OCI-LY7 (cell line): ENCODE results near the gene CYB5A. TPM values are rescaled to one million over a fixed set of nuclear protein-coding genes. Genes with fewer than 3 reads are reported as not detected.

Experiments used
- BruUV-seq: library from RNA; stranded (reverse); fragments of 400-500 nt; replicated peaks from 2 replicates; lab custom pipeline; 2021; lab: Mats Ljungman, UMichigan
- CTCF ChIA-PET: fragments of 300-600 bp; sonication (Branson Sonifier 250); formaldehyde crosslinking; loops from one replicate; lab custom pipeline; 2022; ENCODE audit warnings: antibody characterized with exemption; ENCODE audit not compliant: unreplicated experiment; lab: Charles Lee
- POLR2A ChIA-PET: fragments of 300-600 bp; sonication (Branson Sonifier 250); formaldehyde crosslinking; loops from one replicate; lab custom pipeline; 2022; ENCODE audit warnings: antibody characterized with exemption; lab: Charles Lee
- DNase-seq: peaks from one replicate; pipeline ENCODE4 v3.0.0-alpha.2; 2015; ENCODE audit warnings: low spot score
- H2AFZ ChIP-seq: fragments of 200-600 bp; sonication (generic), shearing (Covaris generic); 2 replicates; pipeline ENCODE4 v1.6.1; 2014; ENCODE audit warnings: mild to moderate bottlenecking, antibody characterized with exemption, low read length, moderate library complexity
- H3K27ac ChIP-seq: fragments of 200-600 bp; sonication (generic); 2 replicates; pipeline ENCODE4 v1.5.1; 2014; ENCODE audit warnings: mixed run types, low read depth, mild to moderate bottlenecking, moderate library complexity, low read length, inconsistent platforms; ENCODE audit not compliant: poor library complexity, severe bottlenecking
- H3K36me3 ChIP-seq: fragments of 200-600 bp; sonication (generic); 2 replicates; pipeline ENCODE4 v1.6.1; 2014; ENCODE audit warnings: mild to moderate bottlenecking, antibody characterized with exemption, low read length, moderate library complexity, mixed read lengths; ENCODE audit not compliant: insufficient read depth
- H3K4me1 ChIP-seq: fragments of 200-600 bp; sonication (generic); 2 replicates; pipeline ENCODE4 v1.5.1; 2014; ENCODE audit warnings: mild to moderate bottlenecking, low read length; ENCODE audit not compliant: insufficient read depth, poor library complexity, severe bottlenecking
- H3K4me2 ChIP-seq: fragments of 200-600 bp; sonication (generic); 2 replicates; pipeline ENCODE4 v1.6.1; 2014; ENCODE audit warnings: mild to moderate bottlenecking, low read length
- H3K4me3 ChIP-seq: fragments of 200-600 bp; sonication (generic); 2 replicates; pipeline ENCODE4 v1.5.1; 2014; ENCODE audit warnings: mild to moderate bottlenecking, low read depth, low read length; ENCODE audit not compliant: poor library complexity, severe bottlenecking
- H3K79me2 ChIP-seq: fragments of 200-600 bp; sonication (generic); 2 replicates; pipeline ENCODE4 v1.6.1; 2016; ENCODE audit warnings: low read depth, mild to moderate bottlenecking, low read length, moderate library complexity, mixed read lengths; ENCODE audit not compliant: insufficient read depth
- H3K9me2 ChIP-seq: fragments of 200-600 bp; sonication (generic); 2 replicates; pipeline ENCODE4 v1.6.1; 2016; ENCODE audit warnings: mild to moderate bottlenecking, low read length, mixed read lengths; ENCODE audit not compliant: insufficient read depth
- H3K9me3 ChIP-seq: fragments of 200-600 bp; sonication (generic); 2 replicates; pipeline ENCODE4 v1.6.1; 2014; ENCODE audit warnings: mild to moderate bottlenecking, mixed run types, low read length, mixed read lengths
- H4K20me1 ChIP-seq: fragments of 200-600 bp; sonication (generic); 2 replicates; pipeline ENCODE4 v1.6.1; 2014; ENCODE audit warnings: mild to moderate bottlenecking, antibody characterized with exemption, low read length, moderate library complexity, mixed read lengths; ENCODE audit not compliant: insufficient read depth
- CTCF ChIP-seq: fragments of 200-600 bp; sonication (generic); conservative IDR thresholded peaks from 2 replicates; pipeline ENCODE4 v1.5.1; 2014; ENCODE audit warnings: mild to moderate bottlenecking, antibody characterized with exemption, low read length, moderate library complexity, mixed read lengths
- EZH2phosphoT487 ChIP-seq: fragments of 200-600 bp; sonication (generic); IDR thresholded peaks from 2 replicates; pipeline ENCODE4 v1.6.1; 2018; ENCODE audit warnings: low read depth, borderline replicate concordance, mild to moderate bottlenecking, mixed run types, antibody characterized with exemption, low read length, moderate library complexity, mixed read lengths
- intact Hi-C: fragments of 100-400 bp; cut with micrococcal nuclease; formaldehyde crosslinking; loops from one replicate; pipeline ENCODE4 v1.10.0; 2022; ENCODE audit not compliant: unreplicated experiment
- total RNA-seq, 2 experiments: library from RNA; depleted of rRNA in 1 of 2; stranded (reverse); fragments of >200 nt in 1 of 2; shearing (Covaris generic) in 1 of 2; gene quantifications; 2 replicates each; pipeline ENCODE4 v1.2.3, GENCODE V29; 2014 to 2022

Gene CYB5A
- total RNA-seq, 2 experiments from 2014 or later = not detected

GRCh38 chr18:74273394-74273793 is 18.4 kb downstream of the CYB5A start:
- ChIA-PET CTCF (no interaction called here), POLR2A (interaction anchor here (0.5 kb wide), 1 partner anchor 301 kb away, joined by 4 read pairs; no protein-coding TSS in a partner anchor)
- Histone ChIP-seq H2AFZ (no peak overlapping the region), H3K9me3 (no peaks in the 10 kb centered on the region), H3K9me2 (no peaks in the 10 kb centered on the region), H3K4me3 (no peak overlapping the region), H3K36me3 (no peaks in the 10 kb centered on the region), H3K79me2 (no peaks in the 10 kb centered on the region), H3K4me2 (no peak overlapping the region), H4K20me1 (no peaks in the 10 kb centered on the region), H3K27ac (no peak overlapping the region), H3K4me1 (no peaks in the 10 kb centered on the region)
- no peak for DNase-seq
- BruUV-seq = no TSS peak
- intact Hi-C loops = no loop called here
- TF ChIP-seq CTCF (no peak), EZH2phosphoT487 (no peak)

GRCh38 chr18:74271635-74272034 is 20.1 kb downstream of the CYB5A start:
- H3K36me3 ChIP-seq = no peaks in the 10 kb centered on the region
- no peaks in the 10 kb centered on the region for H3K79me2 ChIP-seq
- DNase-seq = no peak
- POLR2A ChIA-PET = interaction anchor here (0.6 kb wide), 1 partner anchor 107 kb away, joined by 3 read pairs; no protein-coding TSS in a partner anchor
- intact Hi-C loops = no loop called here
- H3K4me1 ChIP-seq = no peaks in the 10 kb centered on the region
- BruUV-seq = no TSS peak
- CTCF ChIA-PET = no interaction called here
- H3K4me2 ChIP-seq = no peak overlapping the region
- H3K9me3 ChIP-seq = no peaks in the 10 kb centered on the region
- no peaks in the 10 kb centered on the region for H4K20me1 ChIP-seq
- no peaks in the 10 kb centered on the region for H3K9me2 ChIP-seq
- H3K27ac ChIP-seq = no peak overlapping the region
- no peak overlapping the region for H2AFZ ChIP-seq
- no peak overlapping the region for H3K4me3 ChIP-seq
- TF ChIP-seq CTCF (no peak), EZH2phosphoT487 (no peak)

- no peaks in the 10 kb centered on the region for H3K4me1 ChIP-seq
- no peaks in the 10 kb centered on the region for H3K79me2 ChIP-seq
- no peak overlapping the region for H3K4me3 ChIP-seq
- no TSS peak for BruUV-seq
- no peaks in the 10 kb centered on the region for H4K20me1 ChIP-seq
- H3K9me3 ChIP-seq = no peaks in the 10 kb centered on the region
- POLR2A ChIA-PET = no interaction called here
- DNase-seq = no peak
- no peak overlapping the region for H2AFZ ChIP-seq
- TF ChIP-seq CTCF (no peak), EZH2phosphoT487 (no peak)
- no peaks in the 10 kb centered on the region for H3K36me3 ChIP-seq
- CTCF ChIA-PET = no interaction called here
- no peak overlapping the region for H3K4me2 ChIP-seq
- H3K27ac ChIP-seq = no peak overlapping the region
- no peaks in the 10 kb centered on the region for H3K9me2 ChIP-seq
- intact Hi-C loops = no loop called here
Observed at GRCh38 chr18:74268933-74269620, 22.7 kb downstream of the CYB5A start.
